ENCODE results near the gene ARID5B. TPM values are rescaled to one million over a fixed set of nuclear protein-coding genes. Genes with fewer than 3 reads are reported as not detected.

ARID5B gene
- total RNA-seq, 4 donors from 2014 or later: 47.2 to 127 (median 62.8) TPM

DNA sequence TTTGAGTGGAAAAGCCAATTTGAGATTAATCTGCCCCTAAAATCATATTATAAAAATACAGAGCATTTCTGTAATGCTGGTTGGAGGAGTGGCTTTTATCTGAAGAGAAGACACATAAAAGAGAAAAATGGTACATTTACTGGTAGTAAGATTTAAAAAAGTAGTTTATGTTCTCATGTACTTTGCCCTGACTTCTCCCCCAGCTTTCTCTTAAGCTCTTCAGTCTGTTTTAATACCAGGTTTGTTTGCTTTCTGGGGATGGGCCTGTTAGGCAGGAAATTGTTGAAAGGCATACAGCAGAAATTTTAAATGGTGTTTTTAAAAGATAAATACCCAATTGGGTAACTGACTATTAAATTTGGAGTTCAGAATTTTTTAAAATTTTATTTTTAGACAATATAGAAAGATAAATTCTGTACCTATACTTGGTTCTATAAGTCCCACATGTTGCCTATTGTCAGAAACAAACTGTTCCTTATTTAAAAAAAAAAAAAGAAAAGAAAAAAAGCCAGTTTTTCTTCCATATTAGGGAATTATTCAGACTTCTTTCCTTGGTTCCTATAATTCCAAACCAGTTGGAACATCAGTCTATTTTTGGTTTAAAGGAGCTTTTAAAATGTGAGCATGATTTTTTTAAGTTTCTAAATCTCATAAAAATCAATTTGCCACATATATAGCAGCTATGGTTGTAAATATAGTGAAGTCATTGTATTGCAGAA, 136.6 kb downstream of the ARID5B start:
- DNase-seq (ENCODE audit: low spot score in 2 of 2): no peak
- intact Hi-C loops (cut with DNase I; ENCODE audit: low total_unique reads): loop anchor here (2.0 kb wide), 1 partner anchor 207 kb away; no protein-coding TSS in a partner anchor
- H3K4me3 ChIP-seq (ENCODE audit: low read depth, poor library complexity, severe bottlenecking): no peak overlapping the region
- TF ChIP-seq, protein P1, sequence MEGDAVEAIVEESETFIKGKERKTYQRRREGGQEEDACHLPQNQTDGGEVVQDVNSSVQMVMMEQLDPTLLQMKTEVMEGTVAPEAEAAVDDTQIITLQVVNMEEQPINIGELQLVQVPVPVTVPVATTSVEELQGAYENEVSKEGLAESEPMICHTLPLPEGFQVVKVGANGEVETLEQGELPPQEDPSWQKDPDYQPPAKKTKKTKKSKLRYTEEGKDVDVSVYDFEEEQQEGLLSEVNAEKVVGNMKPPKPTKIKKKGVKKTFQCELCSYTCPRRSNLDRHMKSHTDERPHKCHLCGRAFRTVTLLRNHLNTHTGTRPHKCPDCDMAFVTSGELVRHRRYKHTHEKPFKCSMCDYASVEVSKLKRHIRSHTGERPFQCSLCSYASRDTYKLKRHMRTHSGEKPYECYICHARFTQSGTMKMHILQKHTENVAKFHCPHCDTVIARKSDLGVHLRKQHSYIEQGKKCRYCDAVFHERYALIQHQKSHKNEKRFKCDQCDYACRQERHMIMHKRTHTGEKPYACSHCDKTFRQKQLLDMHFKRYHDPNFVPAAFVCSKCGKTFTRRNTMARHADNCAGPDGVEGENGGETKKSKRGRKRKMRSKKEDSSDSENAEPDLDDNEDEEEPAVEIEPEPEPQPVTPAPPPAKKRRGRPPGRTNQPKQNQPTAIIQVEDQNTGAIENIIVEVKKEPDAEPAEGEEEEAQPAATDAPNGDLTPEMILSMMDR (IDR thresholded peaks at IDR 0.05): no peak

DNA sequence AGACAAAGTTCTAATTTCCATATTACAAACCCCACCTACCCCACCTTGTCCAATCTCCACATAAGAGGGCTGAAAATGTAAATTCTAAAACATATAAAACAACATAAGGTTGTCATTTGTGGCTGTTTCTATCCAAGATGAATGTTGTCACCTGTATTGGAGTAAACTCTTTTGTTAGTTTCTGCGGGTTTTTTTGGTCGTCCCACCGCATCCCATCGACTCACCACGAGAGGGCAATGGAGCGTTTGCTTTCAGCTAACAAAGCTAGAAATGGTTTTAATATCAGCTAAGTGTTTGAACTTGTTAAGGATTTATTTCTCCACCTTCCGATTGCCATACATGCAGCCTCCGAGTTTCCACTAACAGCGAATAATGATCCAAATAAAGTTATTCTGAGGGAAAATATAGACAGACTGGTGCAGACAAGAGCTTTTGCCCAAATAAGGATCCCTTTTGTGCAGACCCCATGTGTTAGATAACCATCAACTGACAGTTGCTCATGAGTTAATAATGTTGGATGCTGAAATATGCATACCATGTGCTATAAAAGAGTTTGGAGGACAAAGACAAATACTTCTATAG, 137.2 kb downstream of the ARID5B start:
- no peak for TF ChIP-seq POLR2A (IDR thresholded peaks at IDR 0.05)
- TF ChIP-seq, protein P1 (IDR thresholded peaks at IDR 0.05): peak in 1 of 3 donors; percentile 72
- no peak overlapping the region for H3K4me3 ChIP-seq (ENCODE audit: low read depth, poor library complexity, severe bottlenecking)
- peak; percentile 70 to 94 for DNase-seq (ENCODE audit: low spot score in 2 of 2)
- intact Hi-C loops (cut with DNase I; ENCODE audit: low total_unique reads): loop anchor here (2.0 kb wide), 1 partner anchor 206 kb away; no protein-coding TSS in a partner anchor
- WGBS, 2 donors: 0 to 1% methylated on average over 9 of the region's 9 CpGs

DNA sequence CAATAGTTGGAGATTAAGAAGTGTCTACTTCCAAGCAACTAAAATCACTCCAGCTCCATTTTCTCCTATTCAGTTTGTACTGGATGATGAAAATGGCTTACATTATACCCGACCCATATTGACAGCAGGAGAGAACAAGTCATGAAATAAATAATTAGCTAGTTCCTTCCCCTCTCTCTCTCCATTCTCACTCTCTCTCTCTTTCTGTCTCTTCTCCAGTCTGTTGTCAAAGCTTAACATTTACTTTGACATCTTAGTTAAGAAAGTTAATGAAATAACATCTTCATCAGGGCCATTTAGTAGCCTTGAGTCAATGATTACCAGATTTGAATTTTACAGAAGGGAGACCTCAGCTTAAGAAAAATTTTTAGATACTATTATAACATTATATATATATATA, 138.5 kb downstream of the ARID5B start:
- WGBS, 2 donors: 67 to 74% methylated on average over 1 of the region's 1 CpG
- no peak for DNase-seq (ENCODE audit: low spot score in 2 of 2)
- intact Hi-C loops (cut with DNase I; ENCODE audit: low total_unique reads): loop anchor here (2.0 kb wide), 1 partner anchor 205 kb away; no protein-coding TSS in a partner anchor

DNA sequence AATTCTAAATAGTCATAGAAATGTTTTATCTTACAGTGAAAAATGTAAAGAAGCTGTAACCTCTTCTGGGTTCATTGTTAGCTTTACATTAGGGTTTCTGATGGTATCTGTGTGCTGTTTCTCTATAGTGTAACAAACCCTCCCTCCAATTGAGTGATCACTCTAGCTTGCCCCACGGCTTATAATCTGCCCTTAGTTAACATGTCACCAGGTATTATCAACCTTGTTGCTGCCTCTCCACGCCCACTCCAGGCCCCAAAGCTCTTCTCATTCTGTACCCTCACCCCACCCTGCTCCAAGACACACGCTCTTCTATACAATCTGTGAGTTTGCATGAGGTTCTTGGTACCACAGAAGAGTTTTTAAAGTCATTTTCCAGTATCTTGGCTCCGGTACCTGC, 139.4 kb downstream of the ARID5B start:
- TF ChIP-seq, protein P1 (IDR thresholded peaks at IDR 0.05): no peak
- TF ChIP-seq POLR2A (IDR thresholded peaks at IDR 0.05): no peak
- 76 to 90% methylated on average over 4 of the region's 4 CpGs for WGBS, 2 donors
- no peak for DNase-seq (ENCODE audit: low spot score in 2 of 2)
- no peak overlapping the region for H3K4me3 ChIP-seq (ENCODE audit: low read depth, poor library complexity, severe bottlenecking)
- intact Hi-C loops (cut with DNase I; ENCODE audit: low total_unique reads): no loop called here

More for the DNA sequence above, 138.5 kb downstream of the ARID5B start:
- no peak overlapping the region for H3K4me3 ChIP-seq (ENCODE audit: low read depth, poor library complexity, severe bottlenecking)
- TF ChIP-seq, protein P1 (IDR thresholded peaks at IDR 0.05): no peak
- TF ChIP-seq POLR2A (IDR thresholded peaks at IDR 0.05): no peak

DNA sequence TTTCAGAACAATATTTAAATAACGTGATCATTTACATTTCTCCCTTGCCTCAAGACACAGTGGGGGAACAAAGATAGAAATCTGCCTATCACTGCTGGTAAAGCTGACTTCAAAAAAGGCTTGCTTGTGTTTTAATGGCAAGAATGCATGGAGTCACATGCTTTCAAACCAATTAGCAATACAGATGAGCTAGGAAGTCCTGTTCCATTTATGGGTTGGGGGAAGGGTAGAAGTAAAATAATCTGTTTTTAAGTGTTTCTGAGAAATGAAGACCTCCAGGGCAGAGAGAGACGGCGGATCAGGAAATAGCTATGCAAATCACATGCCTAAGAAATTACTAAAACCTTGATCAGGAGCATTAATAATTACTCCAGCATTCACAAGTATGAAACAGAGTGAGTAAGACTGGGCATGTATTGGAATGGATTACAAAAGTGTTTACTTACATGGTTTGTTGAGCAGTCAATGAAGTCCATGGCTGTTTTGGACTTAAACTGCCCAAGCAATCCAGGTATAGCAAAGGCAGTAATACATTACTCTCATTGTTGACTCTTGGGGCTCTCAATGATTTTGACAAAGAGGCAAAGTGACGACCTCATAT, 142.0 kb downstream of the ARID5B start:
- H3K4me3 ChIP-seq (ENCODE audit: low read depth, poor library complexity, severe bottlenecking): no peak overlapping the region
- intact Hi-C loops (cut with DNase I; ENCODE audit: low total_unique reads): no loop called here
- DNase-seq (ENCODE audit: low spot score in 2 of 2): no peak
- 33% methylated on average over 4 of the region's 4 CpGs for WGBS, 2 donors
- TF ChIP-seq POLR2A (IDR thresholded peaks at IDR 0.05): no peak
- TF ChIP-seq, protein P1 (IDR thresholded peaks at IDR 0.05): no peak
